CD1c-positive myeloid dendritic cell (primary cell): ENCODE results near the gene POLD4.
A peak's percentile ranks its signal among the peaks of the same experiment; 100 is the strongest.

Experiments
- DNase-seq: peaks from one replicate; pipeline ENCODE4 v3.0.0-alpha.2; 2016; ENCODE audit errors: extremely low spot score

The POLD4 gene

GRCh38 chr11:67371189-67371910 is 18.0 kb upstream of the POLD4 start:
- peak; percentile 63 for DNase-seq

GRCh38 chr11:67370351-67371076 is 17.2 kb upstream of the POLD4 start:
- no peak for DNase-seq

- DNase-seq = no peak
These were observed 16.5 kb upstream of the POLD4 start for GRCh38 chr11:67369801-67370284.

GRCh38 chr11:67369275-67369674 is 15.9 kb upstream of the POLD4 start:
- DNase-seq = no peak

- DNase-seq = no peak
These were observed 15.3 kb upstream of the POLD4 start for GRCh38 chr11:67368621-67369020.

GRCh38 chr11:67367761-67368227 is 14.4 kb upstream of the POLD4 start:
- DNase-seq = no peak

GRCh38 chr11:67366961-67367760 is 13.8 kb upstream of the POLD4 start:
- DNase-seq = no peak

GRCh38 chr11:67366546-67366945 is 13.2 kb upstream of the POLD4 start:
- DNase-seq = no peak

GRCh38 chr11:67365736-67366444 is 12.5 kb upstream of the POLD4 start:
- DNase-seq = no peak

GRCh38 chr11:67364783-67365722 is 11.7 kb upstream of the POLD4 start:
- DNase-seq = no peak

- DNase-seq = no peak
These were observed 10.8 kb upstream of the POLD4 start for GRCh38 chr11:67364169-67364568.

GRCh38 chr11:67357831-67358670 is 4.7 kb upstream of the POLD4 start:
- DNase-seq = no peak

GRCh38 chr11:67356864-67357561 is 3.7 kb upstream of the POLD4 start:
- DNase-seq = peak; percentile 95

GRCh38 chr11:67356387-67356863 is 3.1 kb upstream of the POLD4 start:
- DNase-seq = no peak

GRCh38 chr11:67355794-67356386 is 2.5 kb upstream of the POLD4 start:
- no peak for DNase-seq

GRCh38 chr11:67355023-67355793 is 1.9 kb upstream of the POLD4 start:
- no peak for DNase-seq
